GM12864 (cell line): ENCODE data around the gene LRTM2.

Source experiments
- DNase-seq: peaks from one replicate; pipeline ENCODE4 v3.0.0-alpha.2; 2011; ENCODE audit warnings: low read depth
- H3K4me3 ChIP-seq: 2 replicates; pipeline ENCODE4 v1.5.1; 2011; ENCODE audit warnings: mild to moderate bottlenecking, low read depth, low read length, control low read depth
- TF ChIP-seq, protein P1 (sequence below): IDR thresholded peaks from 2 replicates; pipeline ENCODE4 v1.5.1; 2011; ENCODE audit warnings: low read depth, mild to moderate bottlenecking, moderate library complexity, low read length, control low read depth, inconsistent platforms; ENCODE audit errors: missing control alignments

The LRTM2 gene

GRCh38 chr12:1826867-1827705, 6.7 kb downstream of the LRTM2 start:
- DNase-seq = no peak
- no peak overlapping the region for H3K4me3 ChIP-seq
- TF ChIP-seq, protein P1, sequence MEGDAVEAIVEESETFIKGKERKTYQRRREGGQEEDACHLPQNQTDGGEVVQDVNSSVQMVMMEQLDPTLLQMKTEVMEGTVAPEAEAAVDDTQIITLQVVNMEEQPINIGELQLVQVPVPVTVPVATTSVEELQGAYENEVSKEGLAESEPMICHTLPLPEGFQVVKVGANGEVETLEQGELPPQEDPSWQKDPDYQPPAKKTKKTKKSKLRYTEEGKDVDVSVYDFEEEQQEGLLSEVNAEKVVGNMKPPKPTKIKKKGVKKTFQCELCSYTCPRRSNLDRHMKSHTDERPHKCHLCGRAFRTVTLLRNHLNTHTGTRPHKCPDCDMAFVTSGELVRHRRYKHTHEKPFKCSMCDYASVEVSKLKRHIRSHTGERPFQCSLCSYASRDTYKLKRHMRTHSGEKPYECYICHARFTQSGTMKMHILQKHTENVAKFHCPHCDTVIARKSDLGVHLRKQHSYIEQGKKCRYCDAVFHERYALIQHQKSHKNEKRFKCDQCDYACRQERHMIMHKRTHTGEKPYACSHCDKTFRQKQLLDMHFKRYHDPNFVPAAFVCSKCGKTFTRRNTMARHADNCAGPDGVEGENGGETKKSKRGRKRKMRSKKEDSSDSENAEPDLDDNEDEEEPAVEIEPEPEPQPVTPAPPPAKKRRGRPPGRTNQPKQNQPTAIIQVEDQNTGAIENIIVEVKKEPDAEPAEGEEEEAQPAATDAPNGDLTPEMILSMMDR = no peak

DNA sequence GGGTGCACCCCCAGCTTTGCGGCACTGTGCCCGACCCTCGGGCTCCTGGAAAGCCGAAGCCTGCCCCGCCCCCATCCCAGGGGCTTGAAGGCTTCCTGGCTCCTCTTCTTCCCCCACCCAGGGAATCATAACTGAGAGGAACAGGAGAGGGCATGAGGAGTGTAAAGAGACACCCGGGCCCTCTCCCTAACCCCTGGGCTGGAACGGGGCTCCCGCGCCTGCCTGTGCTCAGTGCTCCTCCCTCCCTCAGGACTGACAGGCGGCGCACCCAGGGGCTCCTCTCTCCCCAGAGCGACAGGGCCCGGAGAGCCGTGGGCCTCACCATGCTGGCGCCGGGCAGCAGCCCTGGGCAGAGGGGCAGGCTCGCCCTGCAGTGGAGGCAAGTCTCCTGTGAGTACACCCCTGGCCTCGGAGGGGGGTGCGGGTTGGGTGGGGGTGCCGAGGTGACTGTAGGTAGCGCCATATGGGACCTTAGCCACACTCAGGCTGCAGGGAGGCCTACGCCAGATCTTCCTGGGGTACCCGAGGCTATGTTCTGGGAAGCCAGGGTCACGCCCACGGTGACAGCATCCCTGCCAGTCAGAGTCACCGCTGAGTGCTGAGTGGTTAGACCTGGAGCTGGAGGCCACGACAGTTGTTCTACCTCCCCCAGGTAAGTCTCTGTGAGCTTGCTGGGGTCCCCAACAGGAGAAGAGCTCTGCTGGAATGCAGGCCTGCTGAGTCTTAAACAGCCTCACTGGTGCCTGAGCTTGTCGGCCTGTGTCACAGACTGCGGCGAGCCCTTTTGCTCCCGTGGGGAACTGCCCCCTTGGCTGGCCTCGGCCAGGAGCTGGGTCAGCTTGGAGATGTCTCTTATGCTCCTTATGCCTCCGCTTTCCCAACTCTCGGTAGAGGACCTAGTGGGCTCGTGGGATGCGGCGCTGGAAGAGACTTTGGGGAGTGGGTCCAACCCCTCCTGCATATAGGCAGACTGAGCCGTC, 7.8 kb downstream of the LRTM2 start:
- no peak overlapping the region for H3K4me3 ChIP-seq
- TF ChIP-seq, protein P1 = no peak
- DNase-seq = no peak

DNA sequence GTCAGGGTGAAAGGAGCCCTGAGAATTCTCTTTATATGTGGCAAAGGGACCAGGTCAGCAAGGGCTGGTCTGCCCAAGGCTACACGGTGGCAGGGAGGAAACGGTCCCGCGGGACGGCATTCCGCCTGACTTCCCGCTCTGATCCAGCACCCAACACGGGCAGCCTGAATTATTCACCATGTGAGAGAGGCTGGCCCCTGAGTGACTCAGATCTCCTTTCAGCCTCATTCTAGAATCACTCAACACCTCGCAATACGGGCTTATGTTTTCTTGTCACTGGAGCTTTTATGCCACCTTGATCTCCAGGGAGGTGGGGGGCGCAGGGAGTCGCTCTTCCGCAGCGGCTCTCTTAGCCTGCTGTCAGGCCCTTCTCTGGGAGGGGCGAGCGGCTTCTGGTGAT, 8.5 kb downstream of the LRTM2 start:
- no peak overlapping the region for H3K4me3 ChIP-seq
- no peak for DNase-seq
- TF ChIP-seq, protein P1 = no peak

GRCh38 chr12:1829306-1829900, 9.0 kb downstream of the LRTM2 start:
- no peak for DNase-seq
- H3K4me3 ChIP-seq = no peak overlapping the region
- TF ChIP-seq, protein P1 = no peak

DNA sequence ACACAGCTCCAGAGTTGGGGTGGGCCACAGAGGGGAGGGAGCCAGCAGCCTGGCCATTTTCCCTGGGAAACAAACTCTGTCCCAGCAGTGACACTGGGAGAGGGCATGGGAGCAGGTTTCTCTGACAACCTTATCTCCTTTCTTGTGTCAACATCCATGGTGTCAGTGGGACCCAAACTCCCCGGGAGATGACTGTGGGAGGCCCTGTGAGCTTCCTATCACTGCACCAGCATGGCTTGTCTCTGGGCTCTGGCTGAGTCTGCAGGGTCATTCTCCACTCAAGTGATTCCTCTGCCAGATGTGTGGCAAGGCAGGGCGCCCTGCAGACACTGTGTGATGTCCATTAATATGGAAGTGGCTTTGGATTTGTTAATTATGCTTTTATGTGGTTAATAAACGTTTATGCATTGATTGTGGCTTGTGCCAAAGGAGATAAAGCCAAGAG, 10.1 kb downstream of the LRTM2 start:
- TF ChIP-seq, protein P1 = no peak
- no peak overlapping the region for H3K4me3 ChIP-seq
- DNase-seq = no peak

DNA sequence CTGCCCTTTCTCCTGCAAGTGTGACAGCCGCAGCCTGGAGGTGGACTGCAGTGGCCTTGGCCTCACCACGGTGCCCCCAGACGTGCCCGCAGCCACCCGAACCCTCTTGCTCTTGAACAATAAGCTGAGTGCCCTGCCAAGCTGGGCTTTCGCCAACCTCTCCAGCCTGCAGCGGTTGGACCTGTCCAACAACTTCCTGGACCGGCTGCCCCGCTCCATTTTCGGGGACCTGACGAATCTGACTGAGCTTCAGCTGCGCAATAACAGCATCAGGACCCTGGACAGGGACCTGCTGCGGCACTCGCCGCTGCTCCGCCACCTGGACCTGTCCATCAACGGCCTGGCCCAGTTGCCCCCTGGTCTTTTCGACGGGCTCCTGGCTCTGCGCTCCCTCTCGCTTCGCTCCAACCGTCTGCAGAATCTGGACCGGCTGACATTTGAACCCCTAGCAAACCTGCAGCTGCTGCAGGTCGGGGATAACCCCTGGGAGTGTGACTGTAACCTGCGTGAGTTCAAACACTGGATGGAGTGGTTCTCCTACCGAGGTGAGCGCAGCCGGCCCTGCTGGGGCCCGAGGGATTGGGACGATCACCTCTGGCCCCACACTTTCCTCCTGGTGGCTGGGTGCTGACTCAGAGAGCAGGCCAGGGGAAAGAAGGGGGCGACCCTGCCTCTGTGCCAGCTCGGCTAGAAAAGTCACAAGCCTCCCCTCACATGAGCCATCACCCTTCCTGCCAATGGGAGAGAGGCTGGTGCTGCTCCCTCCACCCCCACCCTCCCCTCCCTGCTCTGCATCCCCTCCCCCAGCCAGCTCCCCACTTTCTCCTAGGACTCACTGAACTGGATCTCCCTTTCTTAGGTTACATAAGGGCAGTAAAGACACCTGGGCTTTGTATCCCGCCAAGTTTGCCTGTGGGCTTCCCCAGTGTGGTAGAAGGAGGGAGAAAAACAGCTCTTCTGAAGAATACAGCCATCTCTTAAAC, 10.9 kb downstream of the LRTM2 start:
- DNase-seq = no peak
- no peak overlapping the region for H3K4me3 ChIP-seq
- TF ChIP-seq, protein P1 = no peak
